Body of pancreas (tissue), 4 donors: ENCODE results near the gene KANSL1L.

Experiments
- CTCF ChIP-seq, 7 experiments: fragments of 450-650 bp in 4 of 7; fragments of 200-600 bp in 3 of 7; sonication (generic) in 3 of 7; IDR thresholded peaks; one replicate each; pipeline ENCODE4 v1.5.1; 2016 to 2019; ENCODE audit warnings: antibody characterized with exemption in 7 of 7
- POLR2A ChIP-seq, 3 donors: fragments of 450-650 bp; IDR thresholded peaks; one replicate each; pipeline ENCODE4 v1.6.1; 2016; ENCODE audit warnings: antibody characterized with exemption in 3 of 3, mild to moderate bottlenecking in 2 of 3

GRCh38 chr2:210162466-210163124 lies 8.6 kb downstream of the KANSL1L start:
- no peak for TF ChIP-seq POLR2A (IDR thresholded peaks at IDR 0.05)
- TF ChIP-seq CTCF (IDR thresholded peaks at IDR 0.05), result no peak
